DND-41 (cell line): Measurements from ENCODE around the gene SPATA1.

Source experiments
- CTCF ChIP-seq: IDR thresholded peaks from 2 replicates; pipeline ENCODE4 v1.5.1; 2012; ENCODE audit warnings: borderline replicate concordance, low read length, moderate library complexity, mild to moderate bottlenecking; ENCODE audit not compliant: poor library complexity, severe bottlenecking; ENCODE audit errors: extremely low read depth
- EZH2 ChIP-seq: IDR thresholded peaks from 3 replicates; pipeline ENCODE4 v1.6.1; 2012; ENCODE audit warnings: borderline replicate concordance, low read depth, mild to moderate bottlenecking, moderate library complexity, low read length, inconsistent platforms; ENCODE audit not compliant: severe bottlenecking

GRCh38 chr1:84502927-84503326, 3.3 kb upstream of the SPATA1 start:
- TF ChIP-seq EZH2 (no peak), CTCF (no peak)
